T-helper 2 cell treated with Interferon-gamma antibody and Interleukin-4, amounts not matched to agents 5 μg/mL and 100 μg/mL, for 36 hours (primary cell): ENCODE results near the gene CPEB2.

Experiments used
- DNase-seq: peaks from one replicate; pipeline ENCODE4 v3.0.0; 2021; ENCODE audit warnings: low spot score
- H3K27ac Mint-ChIP-seq: one replicate; pipeline ENCODE4 v1.8.0; 2021; ENCODE audit warnings: mild to moderate bottlenecking, mixed read lengths
- H3K27me3 Mint-ChIP-seq: one replicate; pipeline ENCODE4 v1.8.0; 2021; ENCODE audit warnings: low read depth, mixed read lengths
- H3K36me3 Mint-ChIP-seq: one replicate; pipeline ENCODE4 v1.8.0; 2021; ENCODE audit warnings: low read depth, mixed read lengths
- H3K4me1 Mint-ChIP-seq: one replicate; pipeline ENCODE4 v1.8.0; 2021; ENCODE audit warnings: low read depth, mixed read lengths
- H3K4me3 Mint-ChIP-seq: one replicate; pipeline ENCODE4 v1.8.0; 2022; ENCODE audit warnings: mild to moderate bottlenecking, moderate library complexity, mixed read lengths
- H3K9me3 Mint-ChIP-seq: one replicate; pipeline ENCODE4 v1.8.0; 2021; ENCODE audit warnings: mixed read lengths

The CPEB2 gene

DNA sequence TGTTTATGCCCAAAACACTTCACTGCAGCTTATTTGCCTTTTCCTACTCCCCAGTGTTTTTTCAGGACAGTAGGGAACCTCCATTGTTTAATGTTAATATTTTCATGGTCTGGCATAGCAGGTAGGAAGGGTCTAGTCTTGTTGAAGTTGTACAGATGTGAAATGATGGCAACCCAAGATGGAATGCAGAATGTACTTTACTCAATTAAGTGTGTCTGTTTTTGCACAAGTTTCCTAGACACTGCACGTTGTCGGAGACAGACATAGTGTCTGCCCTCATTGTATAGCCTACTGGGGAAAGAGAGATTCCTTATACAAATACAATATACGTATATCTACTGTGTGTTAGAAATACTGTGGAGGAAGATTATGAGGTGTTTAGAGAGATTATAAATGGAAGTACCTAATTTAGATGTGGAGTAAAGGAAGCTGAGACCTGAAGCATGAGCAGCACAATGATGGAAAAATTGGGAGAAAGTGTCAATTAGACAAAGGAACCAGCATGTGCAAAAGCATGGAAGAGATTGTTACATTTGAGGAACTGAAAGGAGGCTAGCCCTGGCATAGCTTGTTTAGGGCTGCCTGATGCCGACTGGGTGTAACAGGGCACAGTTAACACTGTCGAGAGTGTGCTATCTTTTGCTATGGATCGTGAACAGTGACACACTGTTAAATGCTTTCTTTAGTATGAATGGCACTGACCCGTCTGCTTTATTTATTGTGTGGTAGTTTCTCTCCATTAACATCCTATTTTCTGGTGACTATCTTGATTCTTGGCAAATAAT is 18.4 kb downstream of the CPEB2 start:
- Mint-ChIP-seq H3K36me3 (peaks cover 51% of the 10 kb centered on the region), H3K27ac (no peak overlapping the region), H3K4me3 (no peak overlapping the region), H3K4me1 (peaks cover 48% of the 10 kb centered on the region), H3K9me3 (peaks cover 4% of the 10 kb centered on the region), H3K27me3 (no peaks in the 10 kb centered on the region)
- no peak for DNase-seq

DNA sequence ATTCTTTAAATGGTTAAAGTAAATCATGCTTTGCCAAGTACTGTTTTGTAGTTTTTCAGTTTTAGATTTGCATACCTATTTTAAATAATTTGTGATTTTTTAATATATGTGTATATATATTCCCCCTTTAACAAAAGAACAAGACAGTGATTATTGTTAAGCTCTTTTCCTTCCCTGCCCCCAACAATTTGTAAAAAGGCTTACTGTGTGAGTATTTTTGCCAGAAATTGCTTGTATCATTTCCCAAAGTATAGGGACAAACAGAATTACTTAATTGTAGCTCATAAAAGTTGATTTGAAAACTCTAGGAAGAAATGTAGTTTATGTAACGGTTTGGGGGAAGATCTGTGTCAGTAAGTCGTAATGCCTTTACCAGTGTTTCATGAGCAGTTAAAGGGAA is 19.0 kb downstream of the CPEB2 start:
- H3K27me3 Mint-ChIP-seq, result no peaks in the 10 kb centered on the region
- H3K4me3 Mint-ChIP-seq, result no peak overlapping the region
- H3K4me1 Mint-ChIP-seq, result peaks cover 44% of the 10 kb centered on the region
- H3K36me3 Mint-ChIP-seq, result peaks cover 51% of the 10 kb centered on the region
- no peak for DNase-seq
- H3K27ac Mint-ChIP-seq, result no peak overlapping the region
- H3K9me3 Mint-ChIP-seq, result peaks cover 4% of the 10 kb centered on the region

DNA sequence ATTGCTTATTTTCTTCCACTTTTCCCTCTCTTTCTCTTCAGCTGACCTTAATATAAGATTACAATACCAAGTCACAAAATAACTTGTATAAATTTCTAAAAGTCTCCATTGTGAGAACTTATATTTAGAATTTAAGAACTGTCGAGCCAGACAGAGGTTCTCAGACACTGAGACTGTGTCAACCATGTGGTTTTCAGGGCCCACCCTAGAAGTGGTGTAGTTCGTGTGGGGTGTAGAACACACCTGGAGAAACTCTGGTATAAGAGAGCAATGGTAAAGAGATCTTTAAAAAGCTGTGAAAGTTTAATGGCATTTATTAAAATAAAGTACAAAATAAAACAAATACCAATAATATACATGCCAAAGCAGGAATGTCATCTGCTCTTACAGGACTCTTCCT is 19.7 kb downstream of the CPEB2 start:
- Mint-ChIP-seq H3K27ac (no peak overlapping the region), H3K9me3 (peaks cover 4% of the 10 kb centered on the region), H3K4me3 (no peak overlapping the region), H3K27me3 (no peaks in the 10 kb centered on the region), H3K4me1 (peaks cover 42% of the 10 kb centered on the region), H3K36me3 (peaks cover 48% of the 10 kb centered on the region)
- DNase-seq, result no peak

DNA sequence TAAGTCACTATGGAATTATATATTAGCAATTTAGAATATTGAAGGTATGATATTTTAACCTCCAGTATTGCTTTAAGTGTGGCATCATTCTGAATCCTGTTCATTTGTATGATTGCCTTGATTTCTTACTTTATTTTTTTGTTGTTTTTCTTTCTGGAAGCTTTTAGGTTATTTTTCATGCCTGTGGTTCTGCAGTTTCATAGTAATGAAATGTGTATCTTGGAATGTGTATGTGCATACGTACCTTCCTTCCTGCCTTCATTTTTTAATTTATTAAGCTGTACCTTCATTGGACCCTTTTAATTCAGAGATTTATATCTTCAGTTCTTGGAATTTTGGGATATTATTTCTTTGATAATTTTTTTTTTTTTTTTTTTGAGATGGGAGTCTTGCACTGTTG is 22.1 kb downstream of the CPEB2 start:
- Mint-ChIP-seq H3K27me3 (no peaks in the 10 kb centered on the region), H3K27ac (no peak overlapping the region), H3K9me3 (peaks cover 4% of the 10 kb centered on the region), H3K4me3 (no peak overlapping the region), H3K4me1 (peaks cover 29% of the 10 kb centered on the region), H3K36me3 (peaks cover 48% of the 10 kb centered on the region)
- DNase-seq, result no peak

DNA sequence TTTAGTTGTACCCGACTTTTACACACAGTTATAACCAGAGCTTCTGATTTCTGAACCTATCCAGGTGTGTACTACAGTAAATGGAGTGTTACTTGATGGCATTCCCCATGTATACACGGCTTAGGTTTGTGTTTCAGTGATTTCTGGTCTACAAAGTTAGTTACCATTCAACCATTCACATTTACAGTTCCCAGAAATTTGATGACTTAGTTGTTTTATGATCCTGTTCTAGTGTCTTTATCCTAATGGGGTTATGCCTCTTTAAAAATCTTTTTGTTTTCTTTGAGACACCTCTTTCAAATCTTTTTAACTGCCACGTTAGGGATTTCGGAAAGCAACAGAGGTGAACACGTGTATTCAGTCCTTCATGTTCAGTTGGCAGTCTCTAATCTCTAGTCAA is 23.4 kb downstream of the CPEB2 start:
- Mint-ChIP-seq H3K4me1 (peaks cover 22% of the 10 kb centered on the region), H3K4me3 (no peak overlapping the region), H3K36me3 (peaks cover 40% of the 10 kb centered on the region), H3K27me3 (no peaks in the 10 kb centered on the region), H3K9me3 (peaks cover 4% of the 10 kb centered on the region), H3K27ac (no peak overlapping the region)
- DNase-seq, result no peak

DNA sequence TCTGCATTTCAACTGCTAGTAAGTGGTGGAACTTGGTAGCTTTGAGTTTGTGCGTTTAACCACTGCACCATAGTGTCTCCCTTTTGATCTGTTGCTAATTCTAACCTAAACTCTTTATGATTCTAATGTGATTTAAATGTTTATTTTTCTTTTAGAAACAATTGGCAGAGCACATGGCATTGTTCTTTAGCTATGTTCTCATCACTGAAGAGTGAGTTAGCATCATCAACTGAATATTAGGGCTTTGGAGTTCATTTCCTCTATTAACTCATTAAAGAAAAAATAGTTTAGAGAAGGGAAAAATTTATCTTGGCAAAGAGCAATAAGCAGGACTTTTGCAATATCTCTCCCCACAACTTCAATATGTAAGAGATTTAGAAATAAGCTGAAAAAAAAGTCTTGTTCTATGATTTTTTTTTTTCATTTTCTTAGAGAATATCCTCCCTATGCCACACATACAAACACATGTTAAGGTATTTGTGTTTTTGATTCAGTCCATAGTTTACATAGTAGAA is 25.7 kb downstream of the CPEB2 start:
- H3K9me3 Mint-ChIP-seq, result peaks cover 4% of the 10 kb centered on the region
- H3K27me3 Mint-ChIP-seq, result no peaks in the 10 kb centered on the region
- no peak for DNase-seq
- peaks cover 31% of the 10 kb centered on the region for H3K36me3 Mint-ChIP-seq
- no peak overlapping the region for H3K4me3 Mint-ChIP-seq
- H3K27ac Mint-ChIP-seq, result no peak overlapping the region
- H3K4me1 Mint-ChIP-seq, result peaks cover 9% of the 10 kb centered on the region

DNA sequence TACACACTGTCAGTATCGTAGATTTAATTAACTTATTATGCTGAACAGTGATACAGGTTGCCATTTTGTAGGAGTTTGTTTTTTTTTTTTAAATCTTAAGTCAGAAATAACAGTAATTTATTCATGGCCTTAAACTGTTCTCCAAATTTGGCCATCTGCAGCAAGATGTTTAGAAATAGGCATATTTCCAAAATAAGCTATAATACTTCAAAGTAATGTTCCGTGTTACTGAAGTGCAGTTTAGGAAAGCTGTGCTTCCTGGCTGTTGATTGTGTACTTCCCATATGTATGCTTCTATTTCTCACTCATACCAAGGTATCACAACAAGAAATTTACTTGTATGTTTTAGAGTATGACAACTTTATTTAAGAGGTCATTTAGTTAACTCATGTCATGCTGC is 28.9 kb downstream of the CPEB2 start:
- Mint-ChIP-seq H3K27ac (no peak overlapping the region), H3K36me3 (peaks cover 33% of the 10 kb centered on the region), H3K4me3 (no peak overlapping the region), H3K4me1 (peaks cover 24% of the 10 kb centered on the region), H3K9me3 (no peaks in the 10 kb centered on the region), H3K27me3 (no peaks in the 10 kb centered on the region)
- DNase-seq, result no peak

DNA sequence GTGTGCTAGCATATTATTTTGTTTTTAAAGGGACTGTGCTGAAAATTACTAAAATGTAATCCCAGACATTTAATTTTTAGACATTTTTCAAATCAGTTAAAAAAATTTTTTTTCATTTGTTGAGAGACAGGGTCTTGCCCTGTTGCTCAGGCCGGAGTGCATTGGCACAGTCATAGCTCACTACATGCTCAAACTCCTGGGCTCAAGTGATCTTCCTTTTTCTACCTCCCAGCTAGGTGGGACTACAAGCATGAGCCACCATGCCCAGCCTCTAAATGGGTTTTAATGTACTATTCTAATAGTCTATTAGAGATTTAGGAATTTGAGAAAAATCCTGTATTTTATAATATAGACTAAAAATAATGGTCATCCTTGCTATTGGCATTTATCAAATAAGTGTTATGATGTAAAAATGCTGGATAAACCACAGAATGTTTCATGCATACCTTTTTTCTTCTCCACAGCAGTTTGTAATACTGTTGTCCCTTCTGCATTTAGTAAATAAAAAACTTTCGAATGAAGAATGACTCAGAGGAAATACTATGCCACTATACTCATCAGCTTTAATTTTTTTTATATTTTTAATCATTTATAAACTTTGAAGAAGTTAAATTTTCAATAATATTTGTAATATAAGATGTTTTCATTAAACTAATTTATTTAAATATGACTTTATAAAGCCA is 29.9 kb downstream of the CPEB2 start:
- Mint-ChIP-seq H3K27ac (no peak overlapping the region), H3K9me3 (no peaks in the 10 kb centered on the region), H3K27me3 (no peaks in the 10 kb centered on the region), H3K36me3 (peaks cover 32% of the 10 kb centered on the region), H3K4me3 (no peak overlapping the region), H3K4me1 (peaks cover 24% of the 10 kb centered on the region)
- no peak for DNase-seq

DNA sequence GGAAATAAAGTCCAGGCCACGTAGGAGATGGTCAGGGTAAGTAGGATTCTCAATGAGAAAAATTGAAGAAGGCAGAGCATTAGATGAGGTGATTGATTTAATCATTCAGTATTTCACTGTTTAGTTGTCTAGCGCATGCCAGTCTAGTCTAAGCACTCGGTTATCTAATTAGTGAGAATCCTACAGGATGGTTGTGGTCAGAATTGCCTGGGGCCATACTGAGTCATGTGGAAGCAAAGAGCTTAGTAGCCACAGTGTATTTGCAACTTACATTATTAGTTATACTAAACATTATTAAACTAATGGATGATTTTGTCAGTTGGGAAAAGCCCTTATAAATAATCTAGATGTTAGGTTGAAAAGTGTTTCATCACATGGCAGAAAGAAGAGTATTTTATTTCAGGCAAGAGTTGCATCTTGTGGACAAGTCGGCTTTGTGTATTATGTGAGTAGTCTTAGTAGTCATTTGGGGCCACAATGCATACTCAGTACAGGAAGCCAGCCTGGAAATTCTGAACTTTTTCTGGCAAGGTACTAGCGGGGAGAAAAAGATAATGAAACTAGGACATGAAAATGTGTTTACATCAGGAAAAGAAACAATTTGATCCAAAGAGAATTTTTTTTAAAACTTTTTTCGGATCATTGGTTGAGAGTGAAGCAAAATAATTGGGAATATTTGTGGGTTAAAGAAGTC is 31.9 kb downstream of the CPEB2 start:
- Mint-ChIP-seq H3K27me3 (no peaks in the 10 kb centered on the region), H3K27ac (no peak overlapping the region), H3K4me1 (peaks cover 23% of the 10 kb centered on the region), H3K4me3 (no peak overlapping the region), H3K36me3 (peaks cover 27% of the 10 kb centered on the region), H3K9me3 (no peaks in the 10 kb centered on the region)
- DNase-seq, result no peak

DNA sequence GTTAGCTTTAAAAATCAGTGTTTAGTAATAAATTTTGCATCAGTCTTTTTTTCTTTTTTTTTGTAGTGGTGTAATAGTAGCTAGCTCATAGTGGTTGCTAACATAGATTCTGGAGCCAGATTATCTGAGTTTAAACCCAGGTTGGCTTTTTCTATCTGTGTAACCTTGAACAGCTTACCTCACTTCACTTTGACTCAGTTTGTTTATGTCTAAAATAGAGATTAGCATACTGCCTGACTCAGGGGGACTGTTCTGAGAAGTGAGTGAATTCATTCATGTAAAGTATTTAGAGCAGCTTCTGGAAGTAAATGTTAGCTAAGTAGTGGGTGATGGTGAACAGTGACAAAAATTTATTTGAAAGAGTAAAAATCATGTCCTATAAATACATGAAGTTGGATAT is 32.9 kb downstream of the CPEB2 start:
- no peak overlapping the region for H3K27ac Mint-ChIP-seq
- no peaks in the 10 kb centered on the region for H3K27me3 Mint-ChIP-seq
- H3K4me3 Mint-ChIP-seq, result no peak overlapping the region
- H3K9me3 Mint-ChIP-seq, result no peaks in the 10 kb centered on the region
- H3K36me3 Mint-ChIP-seq, result peaks cover 23% of the 10 kb centered on the region
- DNase-seq, result no peak
- peaks cover 19% of the 10 kb centered on the region for H3K4me1 Mint-ChIP-seq

DNA sequence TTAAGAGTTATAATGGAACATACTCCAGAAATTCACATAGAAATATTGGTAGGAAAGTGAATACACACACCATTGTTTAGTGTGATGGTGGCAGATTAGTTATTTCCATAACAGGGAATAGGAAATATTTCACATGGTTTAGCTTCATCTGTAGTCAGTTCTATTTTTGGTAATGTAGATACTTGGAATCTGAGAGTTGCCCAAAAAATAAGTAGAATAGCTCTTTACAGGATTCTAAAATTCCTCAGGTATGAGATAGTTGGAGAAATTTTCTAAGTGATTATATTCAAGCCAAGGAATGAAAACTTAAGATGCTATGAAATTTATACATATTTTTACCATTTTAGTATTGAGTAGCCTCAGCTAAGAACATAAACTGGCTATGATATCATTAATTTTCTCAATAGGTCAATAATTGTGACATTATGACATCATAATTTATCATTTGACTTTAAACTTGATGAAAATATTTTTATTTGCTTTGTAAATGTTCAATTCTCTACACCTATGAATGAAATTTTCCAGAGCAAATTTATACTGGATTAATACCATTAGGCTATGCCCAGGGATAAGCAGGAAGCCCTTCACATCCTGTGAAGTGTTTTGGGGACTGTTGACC is 35.8 kb downstream of the CPEB2 start:
- no peak for DNase-seq
- Mint-ChIP-seq H3K27me3 (no peaks in the 10 kb centered on the region), H3K36me3 (peaks cover 28% of the 10 kb centered on the region), H3K9me3 (no peaks in the 10 kb centered on the region), H3K4me3 (no peak overlapping the region), H3K27ac (no peak overlapping the region), H3K4me1 (peaks cover 20% of the 10 kb centered on the region)

DNA sequence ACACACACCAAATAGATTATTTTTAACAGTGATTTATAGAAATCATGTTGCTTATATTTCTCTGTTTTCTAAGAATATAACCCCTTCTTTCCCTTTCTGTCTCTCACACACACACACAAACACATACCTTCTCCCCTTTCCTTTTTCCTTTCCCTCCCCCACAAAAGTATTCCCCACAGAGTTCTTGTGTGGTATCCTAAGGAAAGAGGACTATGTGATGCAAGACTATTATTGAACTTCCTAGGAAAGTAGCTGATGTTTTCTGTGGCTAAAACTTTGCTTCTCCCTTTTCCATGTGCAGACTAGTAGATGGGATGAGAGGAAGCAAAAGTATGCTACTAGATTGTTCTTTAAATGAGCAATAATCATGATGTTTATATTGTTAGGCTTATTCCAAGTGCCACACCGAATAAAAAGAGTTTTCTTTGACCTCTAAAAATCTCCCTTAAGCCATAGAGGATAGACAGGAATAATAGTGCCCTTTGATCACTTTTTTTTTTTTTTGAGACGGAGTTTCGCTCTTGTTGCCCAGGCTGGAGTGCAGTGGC is 38.7 kb downstream of the CPEB2 start:
- Mint-ChIP-seq H3K36me3 (peaks cover 12% of the 10 kb centered on the region), H3K27ac (no peak overlapping the region), H3K4me1 (peaks cover 3% of the 10 kb centered on the region), H3K27me3 (no peaks in the 10 kb centered on the region), H3K9me3 (no peaks in the 10 kb centered on the region), H3K4me3 (no peak overlapping the region)
- DNase-seq, result no peak

DNA sequence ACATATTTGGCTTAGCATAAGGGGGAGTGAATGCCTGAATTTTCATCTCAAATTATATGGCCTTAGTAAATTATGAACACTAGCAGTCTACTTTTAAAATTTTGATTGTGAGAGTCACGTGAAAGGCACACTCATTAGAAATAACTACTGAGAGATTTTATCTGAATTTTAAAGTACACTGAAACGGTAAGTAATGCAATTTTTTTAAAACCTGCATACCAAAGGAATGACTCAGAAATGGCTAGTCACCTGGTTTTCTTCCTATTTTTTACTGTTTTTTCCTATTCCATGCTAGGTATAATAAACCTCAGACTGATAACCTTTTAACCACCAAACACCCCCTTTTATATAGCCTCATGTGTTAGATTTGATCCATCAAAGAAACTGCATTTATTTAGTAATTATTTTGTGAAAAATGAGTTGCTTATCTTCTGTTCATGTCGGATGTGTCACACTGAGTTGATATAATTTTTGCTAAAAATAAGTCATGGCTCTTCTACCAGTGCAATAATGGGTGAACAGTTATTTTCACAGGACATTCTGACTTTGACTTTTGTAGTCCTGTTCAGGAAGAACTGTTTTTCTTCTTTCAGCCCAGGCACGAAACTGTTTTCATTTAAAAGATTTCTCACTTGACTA is 40.4 kb downstream of the CPEB2 start:
- DNase-seq, result no peak
- Mint-ChIP-seq H3K4me3 (no peak overlapping the region), H3K27ac (no peak overlapping the region)

More for the DNA sequence above, 40.4 kb downstream of the CPEB2 start:
- Mint-ChIP-seq H3K36me3 (peaks cover 15% of the 10 kb centered on the region), H3K4me1 (peaks cover 3% of the 10 kb centered on the region), H3K27me3 (no peaks in the 10 kb centered on the region), H3K9me3 (no peaks in the 10 kb centered on the region)
